ENCODE measurements around the gene MXD1.

DNA sequence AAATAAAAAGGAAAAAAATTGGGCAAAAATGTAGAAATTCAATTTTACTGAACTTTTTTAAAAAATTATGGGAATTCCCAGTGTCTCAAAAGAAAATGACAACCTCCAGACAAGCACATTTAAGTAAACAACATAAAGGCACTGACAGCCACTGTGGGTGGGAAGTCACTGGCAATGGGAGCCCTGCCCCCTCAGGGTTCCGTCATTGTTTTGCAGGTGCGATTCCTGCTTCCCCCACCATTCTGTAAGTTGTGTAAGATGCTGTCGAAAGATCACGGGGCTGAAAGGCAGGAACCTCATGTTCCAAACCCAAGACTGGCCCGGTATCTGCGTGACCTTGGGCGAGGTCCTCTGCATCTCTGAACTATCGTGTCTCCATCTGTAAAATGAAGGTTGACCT lies 62.3 kb downstream of the MXD1 start:
- TF ChIP-seq, protein P1, sequence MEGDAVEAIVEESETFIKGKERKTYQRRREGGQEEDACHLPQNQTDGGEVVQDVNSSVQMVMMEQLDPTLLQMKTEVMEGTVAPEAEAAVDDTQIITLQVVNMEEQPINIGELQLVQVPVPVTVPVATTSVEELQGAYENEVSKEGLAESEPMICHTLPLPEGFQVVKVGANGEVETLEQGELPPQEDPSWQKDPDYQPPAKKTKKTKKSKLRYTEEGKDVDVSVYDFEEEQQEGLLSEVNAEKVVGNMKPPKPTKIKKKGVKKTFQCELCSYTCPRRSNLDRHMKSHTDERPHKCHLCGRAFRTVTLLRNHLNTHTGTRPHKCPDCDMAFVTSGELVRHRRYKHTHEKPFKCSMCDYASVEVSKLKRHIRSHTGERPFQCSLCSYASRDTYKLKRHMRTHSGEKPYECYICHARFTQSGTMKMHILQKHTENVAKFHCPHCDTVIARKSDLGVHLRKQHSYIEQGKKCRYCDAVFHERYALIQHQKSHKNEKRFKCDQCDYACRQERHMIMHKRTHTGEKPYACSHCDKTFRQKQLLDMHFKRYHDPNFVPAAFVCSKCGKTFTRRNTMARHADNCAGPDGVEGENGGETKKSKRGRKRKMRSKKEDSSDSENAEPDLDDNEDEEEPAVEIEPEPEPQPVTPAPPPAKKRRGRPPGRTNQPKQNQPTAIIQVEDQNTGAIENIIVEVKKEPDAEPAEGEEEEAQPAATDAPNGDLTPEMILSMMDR (IDR thresholded peaks at IDR 0.05), result no peak
- TF ChIP-seq POLR2A (IDR thresholded peaks at IDR 0.05), result no peak

Data from prostate gland (tissue), 2 donors.